Common myeloid progenitor, CD34-positive (primary cell): Measurements from ENCODE around the gene ECE2.
A peak's percentile ranks its signal among the peaks of the same experiment; 100 is the strongest.

Experiments
- CTCF ChIA-PET: fragments of 350-600 bp; sonication (Branson Sonifier 250); formaldehyde crosslinking; loops from one replicate; lab custom pipeline; 2021; ENCODE audit warnings: antibody characterized with exemption; lab: Charles Lee
- POLR2A ChIA-PET: fragments of 350-600 bp; sonication (Branson Sonifier 250); formaldehyde crosslinking; loops from one replicate; lab custom pipeline; 2021; ENCODE audit warnings: antibody characterized with exemption; lab: Charles Lee
- DNase-seq, 3 donors: peaks; one replicate each; pipeline versions ENCODE4 v3.0.0 to v3.0.0-alpha.2; 2013
- H3K27ac ChIP-seq, 2 experiments: 1 replicate in 1 of 2; 2 replicates in 1 of 2; pipeline ENCODE4 v1.7.0; 2013; ENCODE audit warnings: inconsistent platforms in 2 of 2, low read length in 2 of 2, mild to moderate bottlenecking in 2 of 2, low read depth in 1 of 2, moderate library complexity in 1 of 2; ENCODE audit not compliant: severe bottlenecking in 2 of 2, insufficient read depth in 1 of 2, poor library complexity in 1 of 2
- H3K27me3 ChIP-seq, 5 experiments: replicated peaks in 2 of 5; 1 replicate in 3 of 5; 2 replicates in 2 of 5; pipeline versions ENCODE4 v1.6.1 to v1.7.0; 2013; ENCODE audit warnings: low read length in 4 of 5, mild to moderate bottlenecking in 2 of 5, moderate library complexity in 2 of 5, inconsistent platforms in 1 of 5; ENCODE audit not compliant: insufficient read depth in 5 of 5, control insufficient read depth in 4 of 5
- H3K36me3 ChIP-seq, 4 experiments: 1 replicate in 2 of 4; 2 replicates in 2 of 4; pipeline versions ENCODE4 v1.6.1 to v1.7.0; 2013; ENCODE audit warnings: low read length in 3 of 4, control low read depth in 1 of 4, mild to moderate bottlenecking in 1 of 4; ENCODE audit not compliant: control insufficient read depth in 4 of 4, insufficient read depth in 4 of 4
- H3K4me1 ChIP-seq, 4 experiments: 1 replicate in 3 of 4; 2 replicates in 1 of 4; pipeline versions ENCODE4 v1.6.1 to v1.7.1; 2013; ENCODE audit warnings: low read length in 3 of 4, mild to moderate bottlenecking in 3 of 4, control low read depth in 1 of 4, inconsistent platforms in 1 of 4, moderate library complexity in 1 of 4; ENCODE audit not compliant: control insufficient read depth in 4 of 4, insufficient read depth in 4 of 4; ENCODE audit errors: control extremely low read depth in 1 of 4
- H3K4me3 ChIP-seq, 7 experiments: 1 replicate in 4 of 7; 2 replicates in 3 of 7; pipeline versions ENCODE4 v1.5.1 to v1.7.0; 2013; ENCODE audit warnings: mild to moderate bottlenecking in 7 of 7, low read length in 6 of 7, moderate library complexity in 6 of 7, inconsistent platforms in 2 of 7, low read depth in 2 of 7, control low read depth in 1 of 7; ENCODE audit not compliant: insufficient read depth in 4 of 7, control insufficient read depth in 1 of 7; ENCODE audit errors: extremely low read depth in 1 of 7
- H3K9me3 ChIP-seq, 5 experiments: 1 replicate in 4 of 5; 2 replicates in 1 of 5; pipeline versions ENCODE4 v1.6.1 to v1.7.1; 2013; ENCODE audit warnings: low read length in 4 of 5, mild to moderate bottlenecking in 2 of 5, inconsistent platforms in 1 of 5, low read depth in 1 of 5, moderate library complexity in 1 of 5; ENCODE audit not compliant: control insufficient read depth in 4 of 5, insufficient read depth in 2 of 5; ENCODE audit errors: control extremely low read depth in 1 of 5
- WGBS: methylation state at CpG from one replicate; pipeline ENCODE4 v1.1.5; 2013; ENCODE audit not compliant: insufficient coverage; 5-methylcytosine and 5-hydroxymethylcytosine counted together

The ECE2 gene

GRCh38 chr3:184315871-184316661 lies 40.2 kb downstream of the ECE2 start:
- ChIA-PET CTCF (interaction anchor here (1.0 to 2.7 kb wide), 6 partner anchors 10 to 55 kb away, joined by 3 to 13 read pairs (median 4); partner anchors contain the start of gene FAM131A), POLR2A (interaction anchor here (0.6 to 1.4 kb wide), 2 partner anchors 13 to 46 kb away, joined by 3 read pairs; no protein-coding TSS in a partner anchor)
- DNase-seq: no peak

GRCh38 chr3:184316792-184317191 lies 41.0 kb downstream of the ECE2 start:
- ChIA-PET POLR2A (no interaction called here), CTCF (interaction anchor here (1.3 to 2.7 kb wide), 3 partner anchors 10 to 14 kb away, joined by 4 to 13 read pairs (median 10); no protein-coding TSS in a partner anchor)
- Histone ChIP-seq H3K4me1 (peaks cover 0 to 52% (median 35%) of the 10 kb centered on the region in 4 experiments), H3K27ac (peak overlapping the region; percentile 13 to 95), H3K36me3 (peaks cover 2 to 52% (median 26%) of the 10 kb centered on the region in 4 experiments), H3K4me3 (peak overlapping the region in 2 of 7 experiments; percentile 40 to 81), H3K9me3 (no peaks in the 10 kb centered on the region), H3K27me3 (no peaks in the 10 kb centered on the region)
- no peak for DNase-seq
- WGBS: 92% methylated on average over 3 of the region's 7 CpGs

More at GRCh38 chr3:184315871-184316661, 40.2 kb downstream of the ECE2 start:
- 84% methylated on average over 3 of the region's 16 CpGs for WGBS
- Histone ChIP-seq H3K27ac (peak overlapping the region; percentile 86 to 95), H3K4me3 (peak overlapping the region in 5 of 7 experiments; percentile 19 to 85 (median 75)), H3K9me3 (no peaks in the 10 kb centered on the region), H3K27me3 (no peaks in the 10 kb centered on the region), H3K36me3 (peaks cover 1 to 45% (median 20%) of the 10 kb centered on the region in 4 experiments), H3K4me1 (peaks cover 0 to 52% (median 35%) of the 10 kb centered on the region in 4 experiments)

DNA sequence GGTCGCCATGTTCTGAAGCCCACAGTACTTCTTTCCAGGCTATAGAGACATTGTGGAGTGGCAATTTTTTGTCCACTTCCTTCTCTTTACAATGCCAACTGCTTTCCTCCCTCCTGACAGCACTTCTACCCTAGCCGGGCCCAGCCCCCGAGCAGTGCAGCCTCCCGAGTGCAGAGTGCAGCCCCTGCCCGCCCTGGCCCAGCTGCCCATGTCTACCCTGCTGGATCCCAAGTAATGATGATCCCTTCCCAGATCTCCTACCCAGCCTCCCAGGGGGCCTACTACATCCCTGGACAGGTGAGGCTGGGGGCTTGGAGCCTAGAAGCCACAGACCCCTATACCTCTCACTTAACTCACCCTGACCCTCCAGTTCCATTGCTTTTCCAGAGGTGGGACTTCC lies 41.4 kb downstream of the ECE2 start:
- 61% methylated on average over 2 of the region's 5 CpGs for WGBS
- peaks cover 3 to 56% (median 30%) of the 10 kb centered on the region in 4 experiments for H3K36me3 ChIP-seq
- H3K4me1 ChIP-seq: peaks cover 0 to 52% (median 35%) of the 10 kb centered on the region in 4 experiments
- no peak for DNase-seq
- CTCF ChIA-PET: interaction anchor here (1.1 to 2.7 kb wide), 3 partner anchors 9 to 11 kb away, joined by 4 to 13 read pairs (median 10); no protein-coding TSS in a partner anchor
- H3K27ac ChIP-seq: peak overlapping the region in 1 of 2 experiments; percentile 43
- peak overlapping the region in 1 of 7 experiments; percentile 81 for H3K4me3 ChIP-seq
- POLR2A ChIA-PET: interaction anchor here (0.6 kb wide), 1 partner anchor 167 kb away, joined by 3 read pairs; no protein-coding TSS in a partner anchor
- H3K27me3 ChIP-seq: no peaks in the 10 kb centered on the region
- H3K9me3 ChIP-seq: no peaks in the 10 kb centered on the region

DNA sequence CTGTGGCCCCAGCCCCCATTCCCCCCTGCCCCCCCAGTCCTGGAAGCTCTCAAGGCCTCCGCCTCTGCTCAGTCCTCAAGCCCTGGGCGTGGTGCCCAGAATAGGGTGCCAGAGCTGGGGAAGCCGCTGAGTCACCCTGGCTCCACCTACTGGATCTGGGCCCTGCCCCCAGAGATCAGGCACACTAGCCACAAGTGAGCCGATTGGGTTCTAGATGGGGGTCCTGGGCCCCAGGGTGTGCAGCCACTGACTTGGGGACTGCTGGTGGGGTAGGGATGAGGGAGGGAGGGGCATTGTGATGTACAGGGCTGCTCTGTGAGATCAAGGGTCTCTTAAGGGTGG lies 44.3 kb downstream of the ECE2 start:
- 0% methylated on average over 2 of the region's 4 CpGs for WGBS
- peak overlapping the region in 1 of 2 experiments; percentile 69 for H3K27ac ChIP-seq
- POLR2A ChIA-PET: interaction anchor here (0.6 kb wide), 1 partner anchor 18 kb away, joined by 3 read pairs; no protein-coding TSS in a partner anchor

GRCh38 chr3:184321666-184322065 lies 45.8 kb downstream of the ECE2 start:
- no peaks in the 10 kb centered on the region for H3K27me3 ChIP-seq
- H3K36me3 ChIP-seq: peaks cover 25 to 90% (median 72%) of the 10 kb centered on the region in 4 experiments
- no peak for DNase-seq

More for the DNA sequence above, 44.3 kb downstream of the ECE2 start:
- Histone ChIP-seq H3K27me3 (no peaks in the 10 kb centered on the region), H3K36me3 (peaks cover 12 to 84% (median 58%) of the 10 kb centered on the region in 4 experiments), H3K4me1 (peaks cover 0 to 48% (median 33%) of the 10 kb centered on the region in 4 experiments), H3K9me3 (no peaks in the 10 kb centered on the region), H3K4me3 (peak overlapping the region in 1 of 7 experiments; percentile 39)
- CTCF ChIA-PET: interaction anchor here (1.0 to 1.4 kb wide), 5 partner anchors 11 to 49 kb away, joined by 3 to 4 read pairs (median 4); no protein-coding TSS in a partner anchor
- peak; percentile 74 to 88 (median 86) for DNase-seq

GRCh38 chr3:184322731-184323487 lies 47.1 kb downstream of the ECE2 start:
- POLR2A ChIA-PET: no interaction called here
- Histone ChIP-seq H3K27me3 (no peaks in the 10 kb centered on the region), H3K4me1 (peaks cover 0 to 21% (median 11%) of the 10 kb centered on the region in 4 experiments), H3K9me3 (no peaks in the 10 kb centered on the region), H3K36me3 (peaks cover 30 to 90% (median 74%) of the 10 kb centered on the region in 4 experiments), H3K27ac (no peak overlapping the region), H3K4me3 (no peak overlapping the region)
- CTCF ChIA-PET: no interaction called here
- WGBS: 98% methylated on average over 17 of the region's 20 CpGs
- DNase-seq: no peak

More at GRCh38 chr3:184321666-184322065, 45.8 kb downstream of the ECE2 start:
- Histone ChIP-seq H3K4me3 (no peak overlapping the region), H3K27ac (no peak overlapping the region), H3K4me1 (peaks cover 0 to 32% (median 20%) of the 10 kb centered on the region in 4 experiments), H3K9me3 (no peaks in the 10 kb centered on the region)
- POLR2A ChIA-PET: no interaction called here
- CTCF ChIA-PET: no interaction called here
- WGBS: 100% methylated on average over 3 of the region's 5 CpGs
